ENCODE measurements around the gene CDKN2AIP.

DNA sequence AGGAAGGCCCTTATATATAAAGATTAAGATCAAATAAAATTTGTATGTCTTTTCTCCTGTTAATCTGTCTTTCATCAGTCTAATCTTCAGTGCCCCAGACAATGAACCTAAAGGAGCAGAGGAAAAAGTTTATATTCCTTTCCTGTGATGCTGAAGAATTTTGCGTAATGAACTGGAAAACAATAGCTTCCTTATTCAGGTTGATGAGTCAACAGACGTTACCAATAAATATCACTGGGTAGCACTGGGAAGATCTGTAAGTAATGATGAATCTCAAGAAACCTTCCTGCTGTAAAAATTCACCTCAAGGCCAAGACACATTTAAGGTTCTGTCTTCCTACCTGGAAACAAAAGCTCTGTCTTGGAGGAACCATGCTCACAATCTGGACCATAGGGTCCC is 25.5 kb downstream of the CDKN2AIP start:
- TF ChIP-seq POLR2A (IDR thresholded peaks at IDR 0.05; ENCODE audit: low read depth, low read length): no peak
- TF ChIP-seq, protein P1, sequence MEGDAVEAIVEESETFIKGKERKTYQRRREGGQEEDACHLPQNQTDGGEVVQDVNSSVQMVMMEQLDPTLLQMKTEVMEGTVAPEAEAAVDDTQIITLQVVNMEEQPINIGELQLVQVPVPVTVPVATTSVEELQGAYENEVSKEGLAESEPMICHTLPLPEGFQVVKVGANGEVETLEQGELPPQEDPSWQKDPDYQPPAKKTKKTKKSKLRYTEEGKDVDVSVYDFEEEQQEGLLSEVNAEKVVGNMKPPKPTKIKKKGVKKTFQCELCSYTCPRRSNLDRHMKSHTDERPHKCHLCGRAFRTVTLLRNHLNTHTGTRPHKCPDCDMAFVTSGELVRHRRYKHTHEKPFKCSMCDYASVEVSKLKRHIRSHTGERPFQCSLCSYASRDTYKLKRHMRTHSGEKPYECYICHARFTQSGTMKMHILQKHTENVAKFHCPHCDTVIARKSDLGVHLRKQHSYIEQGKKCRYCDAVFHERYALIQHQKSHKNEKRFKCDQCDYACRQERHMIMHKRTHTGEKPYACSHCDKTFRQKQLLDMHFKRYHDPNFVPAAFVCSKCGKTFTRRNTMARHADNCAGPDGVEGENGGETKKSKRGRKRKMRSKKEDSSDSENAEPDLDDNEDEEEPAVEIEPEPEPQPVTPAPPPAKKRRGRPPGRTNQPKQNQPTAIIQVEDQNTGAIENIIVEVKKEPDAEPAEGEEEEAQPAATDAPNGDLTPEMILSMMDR (conservative IDR thresholded peaks at IDR 0.05; ENCODE audit: low read depth, low read length): no peak
- TF ChIP-seq, protein P2, sequence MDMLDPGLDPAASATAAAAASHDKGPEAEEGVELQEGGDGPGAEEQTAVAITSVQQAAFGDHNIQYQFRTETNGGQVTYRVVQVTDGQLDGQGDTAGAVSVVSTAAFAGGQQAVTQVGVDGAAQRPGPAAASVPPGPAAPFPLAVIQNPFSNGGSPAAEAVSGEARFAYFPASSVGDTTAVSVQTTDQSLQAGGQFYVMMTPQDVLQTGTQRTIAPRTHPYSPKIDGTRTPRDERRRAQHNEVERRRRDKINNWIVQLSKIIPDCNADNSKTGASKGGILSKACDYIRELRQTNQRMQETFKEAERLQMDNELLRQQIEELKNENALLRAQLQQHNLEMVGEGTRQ (IDR thresholded peaks at IDR 0.05; ENCODE audit: low read depth, low read length): no peak
- TF ChIP-seq, protein P3, sequence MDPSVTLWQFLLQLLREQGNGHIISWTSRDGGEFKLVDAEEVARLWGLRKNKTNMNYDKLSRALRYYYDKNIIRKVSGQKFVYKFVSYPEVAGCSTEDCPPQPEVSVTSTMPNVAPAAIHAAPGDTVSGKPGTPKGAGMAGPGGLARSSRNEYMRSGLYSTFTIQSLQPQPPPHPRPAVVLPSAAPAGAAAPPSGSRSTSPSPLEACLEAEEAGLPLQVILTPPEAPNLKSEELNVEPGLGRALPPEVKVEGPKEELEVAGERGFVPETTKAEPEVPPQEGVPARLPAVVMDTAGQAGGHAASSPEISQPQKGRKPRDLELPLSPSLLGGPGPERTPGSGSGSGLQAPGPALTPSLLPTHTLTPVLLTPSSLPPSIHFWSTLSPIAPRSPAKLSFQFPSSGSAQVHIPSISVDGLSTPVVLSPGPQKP (IDR thresholded peaks at IDR 0.05; ENCODE audit: borderline replicate concordance, low read depth, low read length): no peak
- TF ChIP-seq RAD21 (IDR thresholded peaks at IDR 0.05; ENCODE audit: low read length): no peak
- no peak for TF ChIP-seq BHLHE40 (IDR thresholded peaks at IDR 0.05; ENCODE audit: low read depth, low read length)
- TF ChIP-seq CEBPB (IDR thresholded peaks at IDR 0.05; ENCODE audit: low read depth, low read length): peak; percentile 17; the same call in 1 of the 2 replicates
- TF ChIP-seq MXI1 (IDR thresholded peaks at IDR 0.05; ENCODE audit: borderline replicate concordance, low read depth, low read length): no peak
- TF ChIP-seq RCOR1 (IDR thresholded peaks at IDR 0.05; ENCODE audit: insufficient replicate concordance, low read length): no peak
- no peak for TF ChIP-seq MAFK (IDR thresholded peaks at IDR 0.05; ENCODE audit: low read depth, low read length)

All from IMR-90 (cell line).